Hematopoietic multipotent progenitor cell treated with erythropoietin and hydrocortisone succinate and interleukin-3 and kit ligand, for 17 days (in vitro differentiated cells): Measurements from ENCODE around the gene ATP6V1F.

Experiments used
- DNase-seq: peaks from one replicate; pipeline ENCODE4 v3.0.0-alpha.2; 2015; ENCODE audit warnings: low spot score

ATP6V1F gene, protein sequence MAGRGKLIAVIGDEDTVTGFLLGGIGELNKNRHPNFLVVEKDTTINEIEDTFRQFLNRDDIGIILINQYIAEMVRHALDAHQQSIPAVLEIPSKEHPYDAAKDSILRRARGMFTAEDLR

DNA sequence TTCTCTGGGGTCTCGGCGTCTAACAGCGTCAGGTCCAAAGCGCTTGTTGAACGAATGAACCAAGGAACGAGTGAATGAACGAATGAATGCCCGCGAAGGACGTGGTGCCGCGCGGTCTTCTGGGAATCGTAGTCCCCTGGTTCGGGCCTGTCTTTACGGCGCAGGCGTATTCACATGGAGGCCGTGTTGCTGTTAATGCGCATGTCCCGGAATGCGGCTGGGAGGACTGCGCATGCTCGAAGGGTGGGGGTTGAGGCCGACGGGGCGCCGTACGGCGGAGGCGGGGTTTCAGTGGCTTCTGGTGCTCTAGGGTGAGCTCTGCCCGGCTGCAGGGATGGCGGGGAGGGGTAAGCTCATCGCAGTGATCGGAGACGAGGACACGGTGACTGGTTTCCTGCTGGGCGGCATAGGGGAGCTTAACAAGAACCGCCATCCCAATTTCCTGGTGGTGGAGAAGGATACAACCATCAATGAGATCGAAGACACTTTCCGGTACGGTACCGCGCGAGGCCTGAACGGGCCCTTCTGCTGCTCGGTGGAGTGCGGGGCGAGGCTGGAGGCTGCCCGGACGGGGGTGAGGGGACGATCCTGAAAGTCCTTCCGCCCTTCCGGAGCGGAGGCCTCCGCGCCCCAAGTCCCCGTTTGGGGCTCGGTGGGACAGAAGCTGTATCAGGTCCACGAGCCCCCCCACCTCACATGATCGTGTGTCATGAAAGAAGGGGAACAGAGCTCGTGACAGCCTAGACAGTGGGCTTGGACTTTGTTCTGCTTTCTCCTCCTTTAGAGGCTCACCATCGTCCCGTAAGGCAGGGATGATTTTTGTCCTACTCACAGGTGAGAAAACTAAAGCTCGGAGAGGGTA lies at the start of gene ATP6V1F:
Gene ATP6V1F, plus strand, starts transcription at position 286 of the 862 bp plus-strand sequence. Its CDS starts 49 bp downstream, at position 335.
- DNase-seq, result peak; percentile 98

DNA sequence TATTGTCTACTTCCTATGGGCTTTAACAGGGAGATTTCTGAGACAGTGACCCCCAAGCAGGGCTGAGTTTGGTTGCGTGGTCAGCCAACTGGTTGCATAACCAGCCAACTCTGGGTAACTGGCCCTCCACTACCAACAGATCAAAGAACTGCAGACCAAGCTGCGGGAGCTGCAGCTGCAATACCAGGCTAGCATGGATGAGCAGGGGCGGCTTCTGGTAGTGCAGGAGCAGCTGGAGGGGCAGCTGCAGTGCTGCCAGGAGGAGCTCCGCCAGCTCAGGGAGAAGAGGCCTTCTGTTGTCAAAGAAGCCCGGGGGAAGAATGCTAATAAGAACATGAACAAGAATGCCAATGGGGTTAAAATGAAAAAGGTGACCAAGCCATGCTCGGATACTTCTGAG lies 48.2 kb upstream of the ATP6V1F start:
- no peak for DNase-seq

DNA sequence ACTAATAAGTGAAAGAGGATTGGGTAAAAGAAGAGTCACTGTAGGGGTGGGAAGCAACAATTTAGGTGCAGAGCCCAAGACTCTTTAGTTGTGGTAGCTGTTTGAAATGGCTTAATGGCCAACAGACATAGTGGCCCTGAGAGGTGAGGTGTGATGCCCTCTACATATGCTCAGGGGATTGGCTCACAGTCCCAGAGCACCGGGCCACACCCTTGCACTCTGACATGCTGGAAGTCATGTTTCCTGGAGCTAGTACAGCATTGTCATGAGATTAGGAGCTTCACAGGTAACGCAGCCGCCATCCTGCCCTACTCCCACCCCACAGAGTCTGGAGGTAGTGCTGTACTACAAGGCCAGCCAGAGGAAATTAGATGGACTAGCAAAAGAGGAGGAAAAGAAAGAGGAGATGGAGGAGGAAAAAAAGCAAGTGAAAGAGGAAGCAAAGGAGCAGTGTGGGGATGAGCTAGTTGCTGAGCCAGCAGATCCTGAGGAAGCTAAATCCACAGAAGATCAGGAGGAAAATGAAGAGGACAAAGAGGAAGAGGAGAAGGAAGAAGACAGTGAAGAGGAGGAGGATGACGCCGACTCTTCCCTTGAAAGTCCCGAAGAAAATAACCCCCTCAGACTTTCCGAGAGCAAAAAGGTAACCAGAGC lies 47.2 kb upstream of the ATP6V1F start:
- no peak for DNase-seq

DNA sequence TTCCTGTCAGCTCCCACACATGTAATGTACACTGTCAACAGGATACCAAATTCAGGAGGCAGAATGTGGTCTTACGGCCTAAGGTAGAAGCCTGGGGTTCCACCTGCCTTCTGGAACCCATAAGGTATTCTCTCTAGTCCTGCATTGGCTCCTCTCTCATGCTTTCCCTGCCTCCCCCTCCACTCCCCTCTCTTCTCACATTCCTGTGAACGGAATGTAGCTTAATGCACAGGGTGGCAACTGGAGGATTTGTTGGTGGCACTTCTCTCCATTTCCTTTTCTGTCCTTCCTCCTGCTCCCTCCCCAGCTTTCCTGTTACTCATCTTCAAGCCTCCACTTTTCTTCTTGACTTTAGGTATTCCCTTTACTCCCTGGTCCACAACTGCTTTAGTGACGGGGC lies 44.0 kb upstream of the ATP6V1F start:
- no peak for DNase-seq

DNA sequence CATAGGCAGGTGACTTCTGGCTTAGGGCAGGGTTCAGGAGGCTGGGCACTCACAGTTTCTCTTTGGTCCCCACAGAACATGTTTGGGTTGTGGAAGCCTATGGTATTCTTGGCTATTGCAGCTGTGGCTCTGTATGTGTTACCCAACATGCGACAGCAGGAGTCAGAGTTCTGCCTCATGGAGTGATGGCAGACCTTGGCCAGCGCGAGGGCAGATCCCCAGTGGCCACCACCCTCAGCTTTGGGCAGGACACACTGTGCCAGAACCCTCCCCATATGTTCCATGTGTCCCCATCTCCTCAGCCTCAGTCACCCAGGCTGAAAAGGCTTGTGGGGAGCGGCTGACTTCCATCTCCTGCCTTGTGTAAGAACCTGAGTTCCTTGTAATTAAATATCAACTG lies 40.9 kb upstream of the ATP6V1F start:
- DNase-seq, result no peak

DNA sequence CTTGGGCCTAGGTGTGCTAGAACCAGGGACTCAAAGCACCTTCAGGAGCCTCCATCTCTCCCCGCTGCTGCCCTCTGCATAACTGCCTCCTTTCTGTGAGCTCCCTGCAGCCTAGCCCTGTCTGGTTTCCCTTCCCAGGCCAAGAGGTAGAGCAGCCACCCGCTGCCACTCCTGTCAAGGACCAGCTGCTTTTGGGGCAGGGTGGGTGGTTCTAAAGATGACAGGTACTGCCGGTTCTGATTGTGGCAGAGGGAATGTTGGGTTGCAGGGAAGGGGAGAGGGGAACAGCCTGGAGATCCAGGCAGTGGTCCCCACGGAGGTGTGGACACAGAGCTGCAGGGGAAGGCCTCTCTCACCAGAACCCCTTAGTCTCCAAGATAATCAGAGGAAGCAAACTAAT lies 36.1 kb upstream of the ATP6V1F start:
- DNase-seq, result no peak

DNA sequence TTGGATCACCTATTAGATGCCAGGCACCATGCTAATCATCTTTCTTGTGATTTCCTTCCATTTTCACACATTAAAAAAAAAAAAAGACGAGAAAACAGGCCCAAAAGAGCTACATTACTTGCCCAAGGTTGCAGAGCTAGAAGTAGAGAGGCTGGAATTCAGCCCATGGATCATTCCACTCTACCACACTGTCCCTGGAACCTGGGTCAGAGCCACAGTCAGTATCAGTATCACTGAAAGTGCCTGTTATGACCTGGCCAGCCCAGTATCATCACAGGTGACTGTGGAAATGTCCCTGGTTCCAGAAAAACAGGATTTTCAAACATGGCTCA lies 35.8 kb upstream of the ATP6V1F start:
- no peak for DNase-seq

DNA sequence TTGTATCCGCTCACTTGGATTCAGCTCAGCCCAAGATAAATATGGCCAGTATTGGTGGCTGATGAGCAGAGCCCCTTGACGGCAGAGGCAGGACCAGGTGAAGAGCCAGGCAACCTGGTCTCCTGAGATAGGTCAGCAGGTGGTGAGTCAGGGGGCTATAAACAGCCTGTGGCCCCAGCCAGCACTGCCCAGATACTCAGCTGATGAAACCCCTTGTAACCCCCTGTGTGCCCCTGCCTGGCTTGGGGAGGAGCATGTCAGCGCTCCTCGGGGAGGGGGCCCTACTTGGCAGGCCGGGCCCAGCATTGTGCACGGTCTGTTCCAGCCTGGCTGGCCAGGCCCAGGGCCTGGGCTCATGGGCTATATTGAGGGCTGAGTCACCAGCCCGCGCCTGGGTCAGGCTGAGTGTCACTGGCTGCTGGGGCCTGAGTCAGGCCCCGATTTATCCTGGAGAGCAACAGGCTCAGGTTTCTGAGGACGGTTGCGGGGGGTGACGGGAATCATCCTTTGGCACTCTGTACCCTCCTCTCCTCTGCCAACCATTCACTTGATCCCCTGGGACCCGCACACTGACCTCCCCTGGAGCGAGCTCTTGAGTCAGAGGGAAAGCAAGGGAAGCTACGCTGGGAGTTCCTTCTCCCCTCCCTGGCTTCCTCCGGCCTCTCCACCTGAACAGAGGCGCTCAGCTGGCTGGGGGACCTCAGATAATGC lies 35.3 kb upstream of the ATP6V1F start:
- DNase-seq, result no peak

DNA sequence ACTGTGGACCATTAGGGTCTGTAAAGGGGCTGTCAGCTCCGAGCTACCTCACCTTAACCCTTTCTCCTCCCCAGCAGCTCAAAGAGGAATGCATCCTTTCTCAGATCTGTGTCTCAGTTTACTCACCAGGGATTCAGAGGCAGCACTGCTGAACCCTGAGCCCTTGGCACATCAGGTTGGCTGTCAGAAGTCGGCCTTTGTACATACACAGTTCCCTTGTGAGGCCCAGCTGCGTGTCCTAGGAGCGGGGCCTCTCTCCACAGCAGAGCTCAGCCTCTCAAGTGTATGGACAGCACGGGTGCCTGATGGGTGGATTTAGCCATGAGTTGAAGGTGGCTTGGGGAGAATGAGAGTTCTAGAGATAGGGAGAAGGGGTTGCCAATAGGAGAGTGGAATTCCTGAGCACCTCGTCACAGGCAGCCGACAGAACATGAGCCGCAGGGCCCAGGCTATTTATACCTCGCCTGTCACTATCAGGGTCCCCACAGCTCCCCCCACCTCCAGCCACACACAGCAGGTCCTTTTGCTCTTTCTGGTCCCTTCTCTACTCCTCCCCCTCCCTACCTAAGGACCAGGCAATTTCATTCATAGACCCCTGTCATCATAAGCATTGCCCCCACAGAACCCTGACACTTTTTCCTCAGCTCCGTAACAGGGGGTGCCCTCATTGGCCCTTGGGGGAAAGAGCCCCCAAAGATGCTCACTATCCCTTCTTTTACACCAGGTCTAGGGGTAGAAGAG lies 34.5 kb upstream of the ATP6V1F start:
- no peak for DNase-seq

DNA sequence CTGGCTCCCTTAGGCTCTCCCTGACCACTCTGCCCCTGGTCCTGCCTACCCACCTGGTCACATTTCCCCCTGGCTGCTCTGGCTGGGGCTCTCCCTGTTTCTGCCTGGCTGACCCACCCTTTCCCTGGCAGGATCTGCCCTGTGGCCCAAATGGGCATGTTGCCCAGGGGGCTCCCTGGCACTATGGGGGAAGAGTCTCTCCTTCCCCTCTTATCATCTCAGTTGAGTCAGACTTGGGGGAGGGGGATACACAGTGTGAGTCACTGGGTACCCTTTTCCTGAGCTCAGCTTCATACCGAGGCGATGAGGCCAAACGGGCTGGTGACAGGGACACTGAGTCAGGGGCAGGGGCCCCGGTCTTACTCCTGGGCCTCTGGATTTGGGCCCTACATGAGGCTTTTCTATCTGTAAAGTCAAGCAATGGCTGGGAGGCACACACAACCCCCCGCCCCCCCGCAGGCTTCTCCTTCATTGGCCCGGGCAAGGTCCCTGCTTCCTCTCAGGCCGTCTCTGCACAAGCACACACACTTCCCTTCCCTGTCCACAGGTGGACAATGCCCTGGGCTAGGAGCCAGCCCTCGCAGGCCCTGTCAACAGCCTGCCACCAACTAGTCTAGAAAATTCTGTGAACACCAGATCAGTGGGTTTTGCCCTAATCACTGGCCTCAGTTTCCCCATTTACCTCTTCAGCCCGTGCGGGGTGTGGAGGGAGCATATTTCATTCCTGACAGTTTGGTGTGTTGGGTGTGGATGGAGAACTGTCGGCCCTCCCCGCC lies 33.1 kb upstream of the ATP6V1F start:
- no peak for DNase-seq

DNA sequence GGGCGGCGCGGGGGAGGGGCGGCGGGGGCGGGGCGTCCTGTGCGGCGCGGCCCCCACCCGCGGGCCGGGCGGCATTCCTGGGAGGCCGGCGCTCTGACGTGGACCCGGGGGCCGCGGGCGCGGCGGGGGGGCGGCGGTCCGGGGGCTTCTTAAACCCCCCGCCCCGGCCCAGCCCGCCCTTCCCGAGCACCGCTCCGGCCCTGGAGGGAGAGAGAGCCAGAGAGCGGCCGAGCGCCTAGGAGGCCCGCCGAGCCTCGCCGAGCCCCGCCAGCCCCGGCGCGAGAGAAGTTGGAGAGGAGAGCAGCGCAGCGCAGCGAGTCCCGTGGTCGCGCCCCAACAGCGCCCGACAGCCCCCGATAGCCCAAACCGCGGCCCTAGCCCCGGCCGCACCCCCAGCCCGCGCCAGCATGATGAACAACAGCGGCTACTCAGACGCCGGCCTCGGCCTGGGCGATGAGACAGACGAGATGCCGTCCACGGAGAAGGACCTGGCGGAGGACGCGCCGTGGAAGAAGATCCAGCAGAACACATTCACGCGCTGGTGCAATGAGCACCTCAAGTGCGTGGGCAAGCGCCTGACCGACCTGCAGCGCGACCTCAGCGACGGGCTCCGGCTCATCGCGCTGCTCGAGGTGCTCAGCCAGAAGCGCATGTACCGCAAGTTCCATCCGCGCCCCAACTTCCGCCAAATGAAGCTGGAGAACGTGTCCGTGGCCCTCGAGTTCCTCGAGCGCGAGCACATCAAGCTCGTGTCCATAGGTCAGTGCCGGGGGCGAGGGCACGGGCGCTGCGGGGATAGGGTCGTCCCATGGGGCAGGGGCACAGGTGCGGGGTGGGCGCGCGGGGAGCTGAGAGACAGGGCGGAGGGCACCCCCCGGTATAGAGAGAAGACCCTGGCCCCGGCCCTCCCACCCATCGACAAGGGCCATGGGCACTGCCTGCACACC lies 32.2 kb upstream of the ATP6V1F start, which contains the start of gene FLNC:
Gene FLNC, plus strand, starts transcription at position 176 of the 947 bp plus-strand sequence. Its CDS starts 232 bp downstream, at position 408.
- DNase-seq, result no peak

DNA sequence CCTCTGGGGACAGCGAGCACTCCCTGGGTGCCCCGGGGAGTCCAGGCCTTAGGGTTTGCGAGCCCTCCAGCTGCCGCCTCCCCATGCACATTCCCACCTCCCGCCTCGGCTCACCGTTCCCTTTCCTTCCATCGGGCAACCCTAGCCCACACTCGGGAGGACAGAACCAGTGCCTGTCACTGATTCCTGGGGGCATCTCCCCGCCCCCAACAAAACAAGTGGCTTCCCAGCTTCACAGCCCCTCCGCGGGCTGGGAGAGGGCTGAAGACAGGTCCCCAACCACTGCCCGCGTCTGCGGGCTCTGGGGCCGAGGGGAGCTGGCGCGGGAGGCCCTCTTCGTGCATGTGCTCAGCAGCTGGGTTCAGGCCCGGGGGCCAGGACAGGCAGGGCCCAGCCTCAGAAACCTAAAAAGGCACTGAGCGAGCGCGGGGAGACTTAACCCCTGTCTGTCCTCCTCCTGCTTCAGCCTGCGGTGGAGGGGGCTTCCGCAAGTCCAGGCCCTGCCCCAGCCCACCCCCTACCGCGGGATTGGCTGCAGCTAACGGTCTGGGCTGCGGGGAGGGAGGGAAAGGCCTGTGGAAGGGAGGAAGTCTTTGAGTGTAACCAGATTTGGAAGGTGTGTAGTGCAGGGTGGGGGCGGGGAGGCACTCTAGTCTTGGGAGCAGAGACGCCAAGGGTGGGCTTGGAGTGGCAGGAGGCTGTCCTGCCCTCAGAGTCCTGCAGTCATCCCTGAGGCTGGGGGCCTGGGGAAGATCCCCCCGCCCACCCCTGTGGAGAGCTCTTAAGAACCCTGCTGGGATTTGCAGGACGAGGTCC lies 31.3 kb upstream of the ATP6V1F start:
- no peak for DNase-seq

DNA sequence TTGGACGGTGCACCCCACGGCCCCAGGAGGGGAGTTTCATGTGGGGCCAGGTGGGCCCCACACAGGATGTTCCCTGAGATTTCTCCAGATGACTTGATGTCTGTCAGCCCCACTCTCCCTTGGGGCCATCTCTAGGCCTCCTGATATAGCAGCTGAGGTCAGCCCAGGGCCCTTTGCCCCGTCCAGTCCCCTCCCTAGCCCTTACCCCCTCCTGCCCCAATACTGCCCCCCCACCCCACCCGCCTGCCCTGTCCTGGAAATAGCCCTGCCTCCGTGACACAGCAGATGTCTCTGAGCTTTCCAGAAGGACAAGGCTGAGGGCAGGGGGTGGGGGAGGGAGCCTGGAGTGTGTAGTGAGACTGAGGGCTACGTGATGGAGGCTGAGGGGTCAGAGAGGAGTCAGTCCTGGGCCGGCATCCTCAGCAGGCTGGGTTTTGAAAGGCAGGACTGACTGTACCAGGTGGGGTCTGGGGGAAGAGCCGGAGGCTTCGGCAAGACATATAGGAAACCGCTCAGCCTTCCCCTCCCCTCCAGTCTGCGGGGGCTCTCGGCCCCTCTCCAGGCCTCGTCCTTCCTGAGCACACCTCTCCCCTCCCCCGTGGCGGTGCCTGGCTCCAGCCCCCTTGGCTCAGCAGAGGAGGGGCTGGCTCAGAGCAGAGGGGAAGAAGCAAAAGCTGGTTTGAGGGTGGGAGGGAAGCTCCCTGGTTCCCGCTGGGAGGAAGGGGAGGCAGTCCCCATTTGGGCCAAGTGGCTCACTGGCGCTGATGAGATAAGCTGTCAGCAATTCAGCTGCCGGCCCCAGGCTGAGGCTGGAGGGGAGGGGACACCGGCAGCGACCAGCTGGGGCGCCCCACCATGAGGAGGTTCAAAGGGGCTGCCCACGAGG lies 30.4 kb upstream of the ATP6V1F start:
- DNase-seq, result no peak

DNA sequence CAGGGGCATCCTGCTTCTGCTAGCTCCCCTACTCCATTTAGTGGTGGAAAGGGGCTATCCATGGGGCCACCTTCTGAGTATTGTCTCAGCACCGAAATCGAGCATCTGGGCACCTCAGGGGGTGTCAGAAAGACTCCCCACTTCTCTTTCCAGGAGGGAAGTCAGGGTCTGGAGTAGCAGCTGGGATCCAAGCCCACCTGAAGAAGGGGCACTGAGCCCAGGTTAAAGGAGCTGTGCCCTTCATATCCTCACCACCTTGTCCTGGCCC lies 29.8 kb upstream of the ATP6V1F start:
- no peak for DNase-seq

DNA sequence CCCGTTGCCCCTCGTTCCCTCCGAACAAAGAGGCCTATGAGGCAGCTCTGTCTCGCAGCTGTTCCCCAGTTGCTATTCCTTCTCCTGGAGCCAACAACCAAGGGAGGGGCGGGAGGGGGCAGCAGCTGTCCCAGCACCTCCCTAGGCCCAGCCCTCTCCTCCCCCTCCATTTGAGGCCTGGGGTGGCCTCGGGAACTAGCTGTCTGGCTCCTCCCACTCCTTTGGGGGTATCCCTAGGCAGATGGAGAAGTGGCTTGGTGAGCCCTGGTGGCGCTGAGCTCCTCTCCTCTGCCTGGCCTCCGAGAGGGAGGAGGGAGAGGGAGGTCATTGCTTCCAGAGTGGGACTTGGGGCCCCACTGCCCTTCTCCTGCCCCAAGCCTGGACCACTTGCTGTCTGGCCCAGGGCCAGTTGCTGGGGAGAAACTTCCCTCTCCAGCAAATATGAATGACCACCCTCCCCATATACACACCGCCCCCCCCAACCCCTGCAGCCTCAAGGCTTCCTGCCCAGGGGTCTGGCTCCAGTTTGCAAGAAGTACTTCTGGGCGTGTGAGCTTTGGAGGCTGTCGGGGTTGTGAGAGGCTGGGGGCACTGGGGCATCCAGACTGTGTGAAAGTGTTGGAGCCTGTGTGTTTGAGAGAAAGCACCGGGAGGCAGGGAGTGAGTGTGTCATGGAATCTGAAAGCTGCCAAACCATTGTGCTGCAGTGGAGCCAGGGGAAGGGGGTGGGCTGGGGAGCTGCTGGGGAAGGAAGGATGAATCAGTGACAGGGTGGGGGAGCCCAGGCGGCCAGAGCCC lies 29.3 kb upstream of the ATP6V1F start:
- DNase-seq, result no peak

DNA sequence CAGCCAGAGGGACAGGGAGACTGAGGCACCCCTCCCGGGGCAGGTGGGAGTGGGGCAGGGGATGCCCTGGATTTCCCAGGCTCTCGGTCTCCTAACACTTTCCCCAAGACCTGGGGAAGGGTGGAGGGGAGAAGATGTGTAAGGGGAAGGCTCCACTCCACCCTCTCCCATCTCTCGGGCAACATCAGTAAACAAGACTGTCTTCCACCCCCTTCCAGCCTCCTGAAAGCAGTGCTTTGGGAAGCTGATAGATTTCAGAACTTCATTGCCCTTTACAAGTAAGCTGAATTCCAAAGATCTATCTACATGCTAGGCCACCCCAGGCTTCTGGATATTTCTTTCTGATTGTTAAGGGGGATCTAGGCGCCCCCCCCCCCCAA lies 28.7 kb upstream of the ATP6V1F start:
- DNase-seq, result no peak

DNA sequence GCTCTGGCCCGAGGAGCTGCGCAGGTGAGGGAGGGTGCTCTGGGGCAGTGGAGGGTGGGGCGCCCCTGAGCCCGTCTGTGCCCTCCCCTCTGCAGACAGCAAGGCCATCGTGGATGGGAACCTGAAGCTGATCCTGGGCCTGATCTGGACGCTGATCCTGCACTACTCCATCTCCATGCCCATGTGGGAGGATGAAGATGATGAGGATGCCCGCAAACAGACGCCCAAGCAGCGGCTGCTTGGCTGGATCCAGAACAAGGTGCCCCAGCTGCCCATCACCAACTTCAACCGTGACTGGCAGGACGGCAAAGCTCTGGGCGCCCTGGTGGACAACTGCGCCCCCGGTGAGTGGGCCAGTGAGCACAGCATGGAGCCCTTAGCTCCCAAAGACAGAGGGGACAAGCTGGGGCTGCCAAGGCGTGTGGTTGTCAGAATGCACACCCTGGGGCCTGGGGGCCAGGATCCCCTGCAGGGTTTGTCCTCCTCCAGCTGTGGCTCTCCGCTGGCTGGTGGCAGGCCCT lies 27.4 kb upstream of the ATP6V1F start:
- DNase-seq, result no peak
